H1 (cell line): ENCODE results near the gene TARBP2. TPM values are rescaled to one million over a fixed set of nuclear protein-coding genes. Genes with fewer than 3 reads are reported as not detected.

ENCODE experiments used
- ATF2 ChIP-seq: IDR thresholded peaks from 2 replicates; pipeline ENCODE4 v1.6.1; 2012; ENCODE audit warnings: low read length, inconsistent platforms
- CBX5 ChIP-seq: fragments of 300-800, 300-1000 bp; sonication (generic); IDR thresholded peaks from 2 replicates; pipeline ENCODE4 v1.7.1; 2016; ENCODE audit warnings: antibody characterized with exemption, low read length, low read depth
- CBX8 ChIP-seq: fragments of 300-800, 300-1000 bp; sonication (generic); IDR thresholded peaks from 2 replicates; pipeline ENCODE4 v1.7.1; 2016; ENCODE audit warnings: low read depth, low read length, borderline replicate concordance
- CHD1 ChIP-seq: IDR thresholded peaks from 2 replicates; pipeline ENCODE4 v1.6.1; 2012; ENCODE audit warnings: low read depth, low read length, improper control_type of control experiment
- EGR1 ChIP-seq: IDR thresholded peaks from 2 replicates; pipeline ENCODE4 v1.6.1; 2011; ENCODE audit warnings: low read depth, low read length, borderline replicate concordance
- EZH2 ChIP-seq: fragments of 200-600 bp; sonication (generic); IDR thresholded peaks from 2 replicates; pipeline ENCODE4 v1.7.1; 2012; ENCODE audit warnings: low read depth, mild to moderate bottlenecking, moderate library complexity, low read length, inconsistent platforms; ENCODE audit not compliant: severe bottlenecking
- FOSL1 ChIP-seq: IDR thresholded peaks from 2 replicates; pipeline ENCODE4 v1.6.1; 2011; ENCODE audit warnings: mild to moderate bottlenecking, low read depth, low read length, moderate library complexity; ENCODE audit not compliant: insufficient read depth
- GABPA ChIP-seq: IDR thresholded peaks from 2 replicates; pipeline ENCODE4 v1.6.1; 2011; ENCODE audit warnings: mild to moderate bottlenecking, low read length, moderate library complexity, borderline replicate concordance; ENCODE audit not compliant: insufficient read depth
- HDAC2 ChIP-seq, 2 experiments: fragments of 300-600 bp in 1 of 2; sonication (generic) in 1 of 2; IDR thresholded peaks; 2 replicates each; pipeline ENCODE4 v1.6.1; 2011 to 2012; ENCODE audit warnings: low read depth in 2 of 2, low read length in 2 of 2, mild to moderate bottlenecking in 2 of 2, moderate library complexity in 2 of 2, borderline replicate concordance in 1 of 2, inconsistent platforms in 1 of 2
- KDM4A ChIP-seq: IDR thresholded peaks from one replicate; pipeline ENCODE4 v1.7.1; 2012; ENCODE audit warnings: low read depth, mild to moderate bottlenecking, moderate library complexity, low read length, inconsistent platforms; ENCODE audit not compliant: severe bottlenecking
- MAFK ChIP-seq: IDR thresholded peaks from 2 replicates; pipeline ENCODE4 v1.6.1; 2012; ENCODE audit warnings: low read depth, mild to moderate bottlenecking, improper control_type of control experiment, low read length
- MAX ChIP-seq: IDR thresholded peaks from 2 replicates; pipeline ENCODE4 v1.6.1; 2012; ENCODE audit warnings: inconsistent platforms
- POLR2AphosphoS5 ChIP-seq: IDR thresholded peaks from 2 replicates; pipeline ENCODE4 v1.6.1; 2011; ENCODE audit warnings: low read depth, low read length
- RNF2 ChIP-seq: fragments of 200-900, 300-1000 bp; sonication (generic); IDR thresholded peaks from 2 replicates; pipeline ENCODE4 v1.7.1; 2016; ENCODE audit warnings: borderline replicate concordance, low read depth, mild to moderate bottlenecking, antibody characterized with exemption, low read length; ENCODE audit not compliant: poor library complexity, severe bottlenecking; ENCODE audit errors: missing control alignments
- RXRA ChIP-seq: IDR thresholded peaks from 2 replicates; pipeline ENCODE4 v1.6.1; 2011; ENCODE audit warnings: low read depth, mild to moderate bottlenecking, low read length, moderate library complexity; ENCODE audit not compliant: insufficient read depth
- TAF1 ChIP-seq: IDR thresholded peaks from 2 replicates; pipeline ENCODE4 v1.6.1; 2011; ENCODE audit warnings: mild to moderate bottlenecking, low read depth, low read length
- TAF7 ChIP-seq: optimal IDR thresholded peaks from 2 replicates; pipeline ENCODE3; 2011; ENCODE audit warnings: low read depth, mild to moderate bottlenecking, inconsistent platforms, low read length, moderate library complexity, borderline replicate concordance
- polyA plus RNA-seq, 7 experiments: library from polyadenylated mRNA; depleted of rRNA in 3 of 7; stranded (reverse) in 5 of 7; unstranded in 2 of 7; fragments of >200 nt in 5 of 7; fragments of 200-250 nt in 2 of 7; gene quantifications; 1 replicate in 5 of 7; 2 replicates in 1 of 7; 4 replicates in 1 of 7; pipeline versions ENCODE4 v1.2.1 to v1.2.3, GENCODE V29; 2011 to 2013; ENCODE audit warnings: missing spikeins in 2 of 7, mixed read lengths in 2 of 7
- total RNA-seq: library from RNA; stranded (reverse); fragmentation: NEBNext Ultra II Directional; extraction: Animal tissue kit (Norgen Biotek cat#: 25700); gene quantifications from 2 replicates; pipeline ENCODE4 v1.2.1, GENCODE V29; 2021
- TF ChIP-seq, protein P1 (sequence below): IDR thresholded peaks from 2 replicates; pipeline ENCODE4 v1.6.1; 2011; ENCODE audit warnings: low read depth, mild to moderate bottlenecking, low read length; ENCODE audit not compliant: insufficient read depth
- TF ChIP-seq, protein P2 (sequence below): IDR thresholded peaks from 2 replicates; pipeline ENCODE4 v1.6.1; 2011; ENCODE audit warnings: low read length, improper control_type of control experiment

The TARBP2 gene
- total and polyA plus RNA-seq, 2 of the 8 experiments (the other 6 are each of a cell fraction or from before 2014, with no cell fraction given), result 69.9 to 122 TPM

DNA sequence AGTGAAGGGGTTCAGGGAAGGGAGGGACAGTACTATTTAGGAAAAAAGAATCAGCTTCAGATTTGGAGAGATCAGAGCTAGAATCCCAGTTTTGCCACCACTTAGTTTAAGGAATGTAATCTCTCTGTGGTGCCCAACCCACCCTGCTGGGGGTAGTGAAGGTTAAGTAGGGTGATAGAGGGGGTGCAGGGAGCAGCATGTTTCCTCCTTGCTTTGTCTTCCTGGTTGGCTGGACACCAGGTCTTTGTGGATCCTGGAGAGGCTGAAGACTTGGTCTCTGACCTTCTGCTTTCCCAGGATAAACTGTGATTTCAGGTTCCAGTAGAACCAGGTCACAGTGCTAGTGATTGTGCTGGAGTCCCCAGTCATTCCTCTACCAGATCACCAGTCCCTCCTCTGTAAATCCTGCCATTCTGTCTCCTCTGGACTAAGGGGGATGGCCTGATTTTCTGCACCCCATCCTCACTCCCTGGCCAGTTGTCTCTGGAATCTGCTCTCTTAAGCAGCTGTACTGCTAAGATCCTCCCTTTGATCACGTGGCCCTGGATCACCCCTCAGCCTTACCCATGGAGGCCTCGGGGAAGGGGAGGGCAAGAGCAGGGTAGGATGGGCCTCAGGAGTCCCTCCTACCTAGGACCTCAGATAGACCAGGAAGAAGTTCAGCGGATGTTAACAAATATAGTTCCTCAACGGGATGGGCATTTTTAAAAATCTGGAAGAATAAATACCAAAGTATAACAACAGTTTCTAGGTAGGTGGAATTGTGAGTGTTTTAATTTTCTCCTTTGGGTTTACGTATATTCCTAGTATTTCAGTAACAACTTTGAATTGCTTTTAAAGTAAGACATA, 5.0 kb upstream of the TARBP2 start (continued):
- TF ChIP-seq POLR2AphosphoS5 (no peak; the same call in 1 of the 2 replicates), CBX8 (no peak), RNF2 (no peak), TAF1 (no peak), RXRA (no peak), GABPA (no peak), TAF7 (no peak), FOSL1 (no peak), HDAC2 (IDR thresholded peaks at IDR 0.05; ENCODE audit: borderline replicate concordance in 1 of 2, low read depth in 2 of 2, low read length in 2 of 2) (no peak), CHD1 (no peak), ATF2 (no peak), EGR1 (no peak), KDM4A (no peak), EZH2 (no peak), MAX (peak; percentile 73), CBX5 (no peak), MAFK (no peak)
- TF ChIP-seq, protein P1, sequence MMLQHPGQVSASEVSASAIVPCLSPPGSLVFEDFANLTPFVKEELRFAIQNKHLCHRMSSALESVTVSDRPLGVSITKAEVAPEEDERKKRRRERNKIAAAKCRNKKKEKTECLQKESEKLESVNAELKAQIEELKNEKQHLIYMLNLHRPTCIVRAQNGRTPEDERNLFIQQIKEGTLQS, result peak; percentile 37; the same call in 1 of the 2 replicates
- TF ChIP-seq, protein P2, sequence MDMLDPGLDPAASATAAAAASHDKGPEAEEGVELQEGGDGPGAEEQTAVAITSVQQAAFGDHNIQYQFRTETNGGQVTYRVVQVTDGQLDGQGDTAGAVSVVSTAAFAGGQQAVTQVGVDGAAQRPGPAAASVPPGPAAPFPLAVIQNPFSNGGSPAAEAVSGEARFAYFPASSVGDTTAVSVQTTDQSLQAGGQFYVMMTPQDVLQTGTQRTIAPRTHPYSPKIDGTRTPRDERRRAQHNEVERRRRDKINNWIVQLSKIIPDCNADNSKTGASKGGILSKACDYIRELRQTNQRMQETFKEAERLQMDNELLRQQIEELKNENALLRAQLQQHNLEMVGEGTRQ, result peak; percentile 87
